Measurements from ENCODE around the gene TRPM1. TPM values are rescaled to one million over a fixed set of nuclear protein-coding genes. Genes with fewer than 3 reads are reported as not detected.

TRPM1 gene
- total RNA-seq, 2 experiments from 2014 or later: not detected

GRCh38 chr15:31086344-31086743, 15.2 kb downstream of the TRPM1 start:
- POLR2A ChIA-PET: no interaction called here
- CTCF ChIA-PET: no interaction called here

GRCh38 chr15:31085359-31085758, 16.2 kb downstream of the TRPM1 start:
- CTCF ChIA-PET: no interaction called here
- POLR2A ChIA-PET: no interaction called here

GRCh38 chr15:31084176-31084575, 17.3 kb downstream of the TRPM1 start:
- ChIA-PET POLR2A (no interaction called here), CTCF (no interaction called here)

- CTCF ChIA-PET: no interaction called here
- POLR2A ChIA-PET: no interaction called here
Observed at GRCh38 chr15:31083370-31083780, 18.1 kb downstream of the TRPM1 start.

GRCh38 chr15:31082771-31083369, 18.7 kb downstream of the TRPM1 start:
- POLR2A ChIA-PET: no interaction called here
- CTCF ChIA-PET: no interaction called here

- ChIA-PET CTCF (no interaction called here), POLR2A (no interaction called here)
Observed at GRCh38 chr15:31081588-31082250, 19.8 kb downstream of the TRPM1 start.

- POLR2A ChIA-PET: no interaction called here
- CTCF ChIA-PET: no interaction called here
Observed at GRCh38 chr15:31081056-31081455, 20.5 kb downstream of the TRPM1 start.

GRCh38 chr15:31080591-31081014, 20.9 kb downstream of the TRPM1 start:
- ChIA-PET POLR2A (no interaction called here), CTCF (no interaction called here)

- POLR2A ChIA-PET: no interaction called here
- CTCF ChIA-PET: no interaction called here
Observed at GRCh38 chr15:31079519-31079918, 22.0 kb downstream of the TRPM1 start.

- ChIA-PET CTCF (no interaction called here), POLR2A (no interaction called here)
Observed at GRCh38 chr15:31078471-31078870, 23.1 kb downstream of the TRPM1 start.

- POLR2A ChIA-PET: no interaction called here
- CTCF ChIA-PET: no interaction called here
Observed at GRCh38 chr15:31077941-31078340, 23.6 kb downstream of the TRPM1 start.

GRCh38 chr15:31077181-31077580, 24.3 kb downstream of the TRPM1 start:
- CTCF ChIA-PET: no interaction called here
- POLR2A ChIA-PET: no interaction called here

- ChIA-PET CTCF (no interaction called here), POLR2A (no interaction called here)
Observed at GRCh38 chr15:31074321-31074720, 27.2 kb downstream of the TRPM1 start.

- ChIA-PET POLR2A (no interaction called here), CTCF (no interaction called here)
Observed at GRCh38 chr15:31070867-31071266, 30.7 kb downstream of the TRPM1 start.

GRCh38 chr15:31069360-31070000, 32.0 kb downstream of the TRPM1 start:
- ChIA-PET CTCF (no interaction called here), POLR2A (no interaction called here)

GRCh38 chr15:31067890-31068603, 33.5 kb downstream of the TRPM1 start:
- POLR2A ChIA-PET: no interaction called here
- CTCF ChIA-PET: no interaction called here

GRCh38 chr15:31065824-31066223, 35.7 kb downstream of the TRPM1 start:
- POLR2A ChIA-PET: no interaction called here
- CTCF ChIA-PET: no interaction called here

- POLR2A ChIA-PET: no interaction called here
- CTCF ChIA-PET: no interaction called here
Observed at GRCh38 chr15:31062911-31063310, 38.6 kb downstream of the TRPM1 start.

GRCh38 chr15:31062310-31062847, 39.1 kb downstream of the TRPM1 start:
- CTCF ChIA-PET: no interaction called here
- POLR2A ChIA-PET: no interaction called here

- CTCF ChIA-PET: no interaction called here
- POLR2A ChIA-PET: no interaction called here
Observed at GRCh38 chr15:31060429-31061140, 40.9 kb downstream of the TRPM1 start.
